Spinal cord (tissue), 10 donors: ENCODE measurements around the gene S100A7A. TPM values are rescaled to one million over a fixed set of nuclear protein-coding genes. Genes with fewer than 3 reads are reported as not detected.

Source experiments
- DNase-seq, 6 donors: peaks; one replicate each; pipeline versions ENCODE4 v3.0.0 to v3.0.0-alpha.2; 2013 to 2015; ENCODE audit warnings: low spot score in 6 of 6, low read depth in 4 of 6
- H3K27ac ChIP-seq: one replicate; pipeline ENCODE4 v1.5.1; 2013; ENCODE audit warnings: low read depth, low read length, control low read depth
- H3K27me3 ChIP-seq: one replicate; pipeline ENCODE4 v1.6.1; 2013; ENCODE audit warnings: low read length; ENCODE audit not compliant: control insufficient read depth, insufficient read depth
- H3K36me3 ChIP-seq: one replicate; pipeline ENCODE4 v1.6.1; 2013; ENCODE audit warnings: low read length; ENCODE audit not compliant: control insufficient read depth, insufficient read depth
- H3K4me1 ChIP-seq: one replicate; pipeline ENCODE4 v1.6.1; 2013; ENCODE audit warnings: low read length; ENCODE audit not compliant: control insufficient read depth, insufficient read depth
- H3K4me3 ChIP-seq: one replicate; pipeline ENCODE4 v1.5.1; 2013; ENCODE audit warnings: low read depth, low read length, control low read depth
- H3K9me3 ChIP-seq: one replicate; pipeline ENCODE4 v1.6.1; 2013; ENCODE audit warnings: low read length; ENCODE audit not compliant: control insufficient read depth, insufficient read depth
- WGBS: methylation state at CpG from one replicate; pipeline ENCODE4 v1.1.5; 2013; ENCODE audit warnings: missing lambda C conversion rate; ENCODE audit not compliant: insufficient coverage; 5-methylcytosine and 5-hydroxymethylcytosine counted together
- long read RNA-seq, 4 donors: transcript quantifications; one replicate each; lab custom pipeline, GENCODE V29; 2026
- polyA plus RNA-seq, 2 donors: library from polyadenylated mRNA; unstranded; fragments of 120-200 nt; gene quantifications; one replicate each; pipeline ENCODE4 v1.2.1, GENCODE V29; 2013; ENCODE audit not compliant: insufficient read length in 2 of 2
- total RNA-seq, 2 donors: library from RNA; depleted of rRNA in 1 of 2; stranded (reverse); fragments of 120-200 nt in 1 of 2; fragments of >200 nt in 1 of 2; gene quantifications; one replicate each; pipeline versions ENCODE4 v1.2.3 to v1.2.4, GENCODE V29; 2013 to 2014
- donor health status: healthy.

The S100A7A gene
- not detected for total RNA-seq
- polyA plus RNA-seq, result not detected
- long read RNA-seq, donor 1, result 0 reads
- long read RNA-seq, donor 2, result 0 reads
- long read RNA-seq, donor 3, result 0 reads
- long read RNA-seq, donor 4, result 0 reads

DNA sequence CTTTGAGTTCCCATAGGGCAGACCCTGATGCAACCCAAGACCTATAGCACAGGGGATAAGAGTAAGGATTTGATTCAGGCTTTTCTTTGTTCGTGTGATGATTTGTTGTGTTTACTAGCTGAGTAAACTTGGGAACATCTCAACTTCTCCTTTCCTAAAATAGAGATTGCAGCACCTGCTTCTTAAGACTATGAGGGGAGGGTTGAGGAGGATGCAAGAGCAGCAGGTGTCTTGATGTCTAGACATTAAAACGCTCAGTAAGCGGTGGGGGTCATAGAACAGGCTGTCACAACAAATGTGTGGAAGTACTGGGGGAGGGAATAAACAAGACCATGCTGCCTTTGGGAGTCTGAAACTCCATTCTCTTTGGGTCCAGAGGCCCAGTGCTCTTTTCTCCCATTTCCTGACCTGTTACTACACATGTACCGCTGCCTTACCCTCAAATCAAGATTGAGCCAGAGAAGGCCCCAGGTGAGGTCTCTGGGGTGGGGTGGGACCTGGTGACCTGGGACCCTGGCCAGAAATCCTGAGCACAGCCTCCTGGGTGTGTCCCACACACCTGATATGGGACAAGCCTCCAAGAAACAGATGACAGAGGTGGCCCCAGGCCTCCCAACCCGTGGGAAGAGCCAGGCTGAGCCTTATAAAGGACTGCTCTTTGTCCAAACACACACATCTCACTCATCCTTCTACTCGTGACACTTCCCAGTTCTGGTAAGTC lies at the start of gene S100A7A:
Gene S100A7A, plus strand, starts transcription at position 671 of the 721 bp plus-strand sequence. CDS start 1,563 bp downstream, outside the sequence.
- Histone ChIP-seq H3K4me1 (no peaks in the 10 kb centered on the region), H3K27ac (no peak within 1 kb of the TSS), H3K9me3 (no peaks in the 10 kb centered on the region), H3K4me3 (no peak within 1 kb of the TSS), H3K36me3 (no peaks in the 10 kb centered on the region), H3K27me3 (peaks cover 5% of the 10 kb centered on the region)
- no peak for DNase-seq
- WGBS, result 70% methylated on average over 3 of the region's 6 CpGs

- H3K9me3 ChIP-seq, result no peaks in the 10 kb centered on the region
- H3K36me3 ChIP-seq, result no peaks in the 10 kb centered on the region
- no peak overlapping the region for H3K4me3 ChIP-seq
- no peak overlapping the region for H3K27ac ChIP-seq
- no CpG with 5 or more reads among the region's 2 CpGs for WGBS
- H3K4me1 ChIP-seq, result no peaks in the 10 kb centered on the region
- DNase-seq, result no peak
- no peaks in the 10 kb centered on the region for H3K27me3 ChIP-seq
Measured at GRCh38 chr1:153367090-153367489, 49.2 kb upstream of the S100A7A start.

- H3K36me3 ChIP-seq, result no peaks in the 10 kb centered on the region
- H3K9me3 ChIP-seq, result no peaks in the 10 kb centered on the region
- H3K27me3 ChIP-seq, result no peaks in the 10 kb centered on the region
- no peak overlapping the region for H3K4me3 ChIP-seq
- no peak for DNase-seq
- no CpG with 5 or more reads among the region's 2 CpGs for WGBS
- no peaks in the 10 kb centered on the region for H3K4me1 ChIP-seq
- H3K27ac ChIP-seq, result no peak overlapping the region
Measured at GRCh38 chr1:153368495-153368894, 47.8 kb upstream of the S100A7A start.

DNA sequence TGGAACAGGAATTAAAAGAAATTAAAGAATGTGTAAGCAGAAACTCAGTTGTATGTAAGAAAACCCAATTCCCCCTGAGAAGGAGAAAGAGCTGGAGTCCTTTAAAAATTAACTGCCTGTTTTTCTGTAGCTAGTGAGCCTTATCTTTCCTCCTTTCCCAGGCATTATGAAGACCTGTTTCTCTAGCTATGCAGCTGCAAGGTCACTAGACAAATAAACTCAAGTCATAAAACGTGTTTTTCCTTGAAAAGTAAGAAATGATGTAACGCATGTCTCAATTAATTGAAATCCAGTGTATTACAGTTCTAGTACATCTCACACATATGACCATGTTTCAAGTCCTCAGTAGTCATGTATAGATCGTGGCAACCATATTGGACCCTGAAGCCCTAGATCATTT lies 46.2 kb upstream of the S100A7A start:
- Histone ChIP-seq H3K4me3 (no peak overlapping the region), H3K27ac (no peak overlapping the region), H3K4me1 (no peaks in the 10 kb centered on the region), H3K36me3 (no peaks in the 10 kb centered on the region), H3K27me3 (no peaks in the 10 kb centered on the region), H3K9me3 (no peaks in the 10 kb centered on the region)
- WGBS, result no CpG with 5 or more reads among the region's 3 CpGs
- no peak for DNase-seq

GRCh38 chr1:153371231-153371630 lies 45.1 kb upstream of the S100A7A start:
- WGBS, result 89% methylated on average over 1 of the region's 1 CpG
- H3K27me3 ChIP-seq, result no peaks in the 10 kb centered on the region
- no peaks in the 10 kb centered on the region for H3K9me3 ChIP-seq
- H3K4me1 ChIP-seq, result no peaks in the 10 kb centered on the region
- H3K4me3 ChIP-seq, result no peak overlapping the region
- no peak overlapping the region for H3K27ac ChIP-seq
- DNase-seq, result no peak
- no peaks in the 10 kb centered on the region for H3K36me3 ChIP-seq

- Histone ChIP-seq H3K4me1 (no peaks in the 10 kb centered on the region), H3K4me3 (no peak overlapping the region), H3K9me3 (no peaks in the 10 kb centered on the region), H3K36me3 (no peaks in the 10 kb centered on the region), H3K27me3 (no peaks in the 10 kb centered on the region), H3K27ac (no peak overlapping the region)
- DNase-seq, result no peak
- 94% methylated on average over 2 of the region's 2 CpGs for WGBS
Measured at GRCh38 chr1:153372571-153372970, 43.7 kb upstream of the S100A7A start.

DNA sequence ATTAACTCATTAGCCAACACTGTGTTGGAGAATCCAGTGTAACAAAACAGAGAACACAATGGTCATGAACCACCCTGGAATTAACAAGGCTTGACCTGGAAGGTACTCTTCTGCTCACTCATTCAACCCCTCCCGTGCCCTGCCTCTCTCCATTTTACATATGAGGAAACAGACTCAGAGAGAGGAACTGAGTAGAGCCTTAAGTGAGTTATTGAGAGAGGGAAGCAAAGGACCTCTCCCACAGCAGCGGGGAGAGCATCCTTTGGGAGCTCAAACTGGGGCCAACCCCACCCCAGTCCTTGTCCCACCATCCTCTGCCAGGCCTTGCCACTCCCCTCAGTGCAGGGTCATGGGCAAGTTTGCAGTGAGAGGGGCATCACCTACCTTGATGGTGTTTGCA lies 42.2 kb upstream of the S100A7A start:
- Histone ChIP-seq H3K4me1 (no peaks in the 10 kb centered on the region), H3K9me3 (no peaks in the 10 kb centered on the region), H3K27me3 (no peaks in the 10 kb centered on the region), H3K27ac (no peak overlapping the region), H3K4me3 (no peak overlapping the region), H3K36me3 (no peaks in the 10 kb centered on the region)
- WGBS, result 100% methylated on average over 1 of the region's 2 CpGs
- no peak for DNase-seq

DNA sequence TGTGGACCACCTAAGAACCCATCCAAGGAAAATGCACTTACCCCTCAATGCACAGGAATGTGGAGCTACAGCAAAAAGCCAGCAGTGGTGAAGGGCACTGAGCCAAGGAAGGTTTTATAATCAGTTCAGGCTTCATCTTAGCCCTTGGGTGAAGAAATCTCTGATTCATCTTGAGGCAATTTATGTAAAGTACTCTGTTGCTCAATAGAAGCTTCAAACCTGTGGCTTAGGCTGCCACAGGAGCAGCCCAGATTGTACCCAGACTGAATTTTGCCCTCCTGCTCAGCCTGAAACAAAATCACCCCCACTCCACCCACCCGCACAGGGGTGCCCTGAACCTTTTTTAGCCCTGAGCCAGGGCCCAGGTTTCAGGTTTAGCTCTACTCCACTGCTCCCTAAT lies 40.8 kb upstream of the S100A7A start, which contains the start of gene S100A12:
Gene S100A12, minus strand, starts transcription at position 111 of the 400 bp plus-strand sequence. CDS start 1,029 bp downstream, outside the sequence.
- WGBS, result 78% methylated on average over 1 of the region's 1 CpG
- no peak for DNase-seq
- Histone ChIP-seq H3K27ac (no peak within 1 kb of the TSS), H3K4me3 (no peak within 1 kb of the TSS), H3K27me3 (no peaks in the 10 kb centered on the region), H3K9me3 (no peaks in the 10 kb centered on the region), H3K4me1 (no peaks in the 10 kb centered on the region), H3K36me3 (no peaks in the 10 kb centered on the region)

DNA sequence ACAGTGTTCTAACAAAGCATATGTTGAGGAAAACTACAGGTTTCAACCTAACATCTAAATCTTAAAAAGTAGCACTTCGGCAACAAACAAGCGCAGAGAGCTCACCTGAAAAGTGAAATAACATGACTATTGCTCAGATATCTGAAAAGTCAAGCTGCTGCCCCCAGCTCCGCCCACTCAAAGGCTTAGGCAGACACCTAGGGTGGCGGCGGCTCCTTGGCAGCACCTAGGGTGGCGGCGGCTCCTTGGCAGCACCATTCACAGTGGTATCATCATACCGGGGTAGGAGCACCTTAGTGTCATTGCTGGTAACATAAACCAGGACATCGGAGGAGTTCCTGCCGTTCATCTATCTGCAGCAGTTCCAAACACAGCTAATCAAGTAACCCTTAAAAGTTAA lies 36.7 kb upstream of the S100A7A start:
- 88% methylated on average over 8 of the region's 10 CpGs for WGBS
- Histone ChIP-seq H3K4me1 (no peaks in the 10 kb centered on the region), H3K27ac (no peak overlapping the region), H3K36me3 (no peaks in the 10 kb centered on the region), H3K9me3 (no peaks in the 10 kb centered on the region), H3K27me3 (no peaks in the 10 kb centered on the region), H3K4me3 (no peak overlapping the region)
- DNase-seq, result no peak

- 92% methylated on average over 17 of the region's 23 CpGs for WGBS
Measured at GRCh38 chr1:153380711-153381110, 35.6 kb upstream of the S100A7A start.

More at GRCh38 chr1:153380711-153381110, 35.6 kb upstream of the S100A7A start:
- H3K36me3 ChIP-seq, result no peaks in the 10 kb centered on the region
- no peak overlapping the region for H3K27ac ChIP-seq
- H3K9me3 ChIP-seq, result no peaks in the 10 kb centered on the region
- no peaks in the 10 kb centered on the region for H3K27me3 ChIP-seq
- no peaks in the 10 kb centered on the region for H3K4me1 ChIP-seq
- no peak overlapping the region for H3K4me3 ChIP-seq
- no peak for DNase-seq
